Caco-2 (cell line): ENCODE measurements around the gene ILDR2. TPM values are rescaled to one million over a fixed set of nuclear protein-coding genes. Genes with fewer than 3 reads are reported as not detected.

Source experiments
- BruUV-seq: library from RNA; stranded (reverse); fragments of 400-500 nt; replicated peaks from 2 replicates; lab custom pipeline; 2021; lab: Mats Ljungman, UMichigan
- CTCF ChIA-PET: fragments of 300-600 bp; sonication (Branson Sonifier 250); formaldehyde crosslinking; loops from one replicate; lab custom pipeline; 2022; ENCODE audit warnings: antibody characterized with exemption; lab: Charles Lee
- POLR2A ChIA-PET: fragments of 300-600 bp; sonication (Branson Sonifier 250); formaldehyde crosslinking; loops from one replicate; lab custom pipeline; 2022; ENCODE audit warnings: antibody characterized with exemption; lab: Charles Lee
- DNase-seq, 2 experiments: peaks; one replicate each; pipeline versions ENCODE4 v3.0.0 to v3.0.0-alpha.2; 2020 to 2022
- H3K27me3 ChIP-seq: replicated peaks from 2 replicates; pipeline ENCODE4 v1.6.0; 2011; ENCODE audit warnings: low read length; ENCODE audit not compliant: control insufficient read depth, insufficient read depth
- H3K36me3 ChIP-seq: 2 replicates; pipeline ENCODE4 v1.5.1; 2011; ENCODE audit warnings: low read length; ENCODE audit not compliant: control insufficient read depth, insufficient read depth
- H3K4me1 ChIP-seq: fragments of 250-450 bp; sonication (Bioruptor Pico); 2 replicates; pipeline ENCODE4 v1.5.1; 2020; ENCODE audit warnings: mild to moderate bottlenecking
- H3K4me3 ChIP-seq: 2 replicates; pipeline ENCODE4 v1.5.1; 2011; ENCODE audit warnings: low read depth, mild to moderate bottlenecking, control low read depth, low read length
- H3K9me3 ChIP-seq: fragments of 250-450 bp; sonication (Bioruptor Pico); 2 replicates; pipeline ENCODE4 v1.5.1; 2020; ENCODE audit warnings: mild to moderate bottlenecking, moderate library complexity
- H3K27ac Mint-ChIP-seq: one replicate; pipeline ENCODE4 v1.8.0; 2022; ENCODE audit warnings: mixed read lengths; ENCODE audit not compliant: unreplicated experiment
- H3K27me3 Mint-ChIP-seq: one replicate; pipeline ENCODE4 v1.8.0; 2022; ENCODE audit warnings: mixed read lengths; ENCODE audit not compliant: insufficient read depth, unreplicated experiment
- H3K36me3 Mint-ChIP-seq: one replicate; pipeline ENCODE4 v1.8.0; 2022; ENCODE audit warnings: mild to moderate bottlenecking, mixed read lengths; ENCODE audit not compliant: insufficient read depth, unreplicated experiment
- H3K4me1 Mint-ChIP-seq: one replicate; pipeline ENCODE4 v1.8.0; 2022; ENCODE audit warnings: low read depth, mixed read lengths; ENCODE audit not compliant: unreplicated experiment
- H3K4me3 Mint-ChIP-seq: one replicate; pipeline ENCODE4 v1.8.0; 2022; ENCODE audit warnings: mild to moderate bottlenecking, moderate library complexity, mixed read lengths; ENCODE audit not compliant: unreplicated experiment
- H3K9me3 Mint-ChIP-seq: one replicate; pipeline ENCODE4 v1.8.0; 2022; ENCODE audit warnings: mixed read lengths; ENCODE audit not compliant: unreplicated experiment
- intact Hi-C: fragments of 100-400 bp; cut with micrococcal nuclease; formaldehyde crosslinking; loops from one replicate; pipeline ENCODE4 v1.10.0; 2022; ENCODE audit not compliant: unreplicated experiment
- total RNA-seq: library from RNA; stranded (reverse); gene quantifications from 2 replicates; pipeline ENCODE4 v1.2.3, GENCODE V29; 2022
- TF ChIP-seq, protein P1 (sequence below), 2 experiments: fragments of 200-600 bp in 1 of 2; IDR thresholded peaks; 1 replicate in 1 of 2; 2 replicates in 1 of 2; pipeline versions ENCODE4 v1.5.1 to v1.8.0; 2011 to 2022; ENCODE audit warnings: antibody characterized with exemption in 1 of 2, control low read depth in 1 of 2, inconsistent platforms in 1 of 2, low read depth in 1 of 2, low read length in 1 of 2, mild to moderate bottlenecking in 1 of 2, moderate library complexity in 1 of 2; ENCODE audit not compliant: insufficient read depth in 1 of 2, severe bottlenecking in 1 of 2, unreplicated experiment in 1 of 2

Gene ILDR2
- total RNA-seq, 1 experiment from 2014 or later = 0.98 TPM

DNA sequence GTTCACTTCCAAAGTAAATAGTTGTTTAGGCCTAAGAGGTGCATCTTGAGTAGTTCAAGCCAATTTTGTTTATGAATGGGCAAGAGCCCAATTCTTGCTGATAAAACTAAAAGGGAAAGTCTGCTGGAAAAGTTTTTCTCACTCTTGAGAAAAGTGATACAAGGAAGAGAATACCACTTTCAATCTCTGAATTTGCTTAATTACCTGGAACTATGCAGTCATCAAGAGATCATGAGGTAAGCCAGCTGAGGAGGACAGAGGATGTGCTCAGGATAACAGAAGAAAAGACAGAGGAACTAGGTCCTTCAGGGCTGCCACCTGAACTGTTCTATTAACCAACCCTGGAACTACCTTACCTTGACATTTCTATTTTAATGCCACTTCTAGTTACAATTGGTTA lies 42.2 kb downstream of the ILDR2 start:
- no TSS peak for BruUV-seq
- no peak for DNase-seq
- TF ChIP-seq, protein P1, sequence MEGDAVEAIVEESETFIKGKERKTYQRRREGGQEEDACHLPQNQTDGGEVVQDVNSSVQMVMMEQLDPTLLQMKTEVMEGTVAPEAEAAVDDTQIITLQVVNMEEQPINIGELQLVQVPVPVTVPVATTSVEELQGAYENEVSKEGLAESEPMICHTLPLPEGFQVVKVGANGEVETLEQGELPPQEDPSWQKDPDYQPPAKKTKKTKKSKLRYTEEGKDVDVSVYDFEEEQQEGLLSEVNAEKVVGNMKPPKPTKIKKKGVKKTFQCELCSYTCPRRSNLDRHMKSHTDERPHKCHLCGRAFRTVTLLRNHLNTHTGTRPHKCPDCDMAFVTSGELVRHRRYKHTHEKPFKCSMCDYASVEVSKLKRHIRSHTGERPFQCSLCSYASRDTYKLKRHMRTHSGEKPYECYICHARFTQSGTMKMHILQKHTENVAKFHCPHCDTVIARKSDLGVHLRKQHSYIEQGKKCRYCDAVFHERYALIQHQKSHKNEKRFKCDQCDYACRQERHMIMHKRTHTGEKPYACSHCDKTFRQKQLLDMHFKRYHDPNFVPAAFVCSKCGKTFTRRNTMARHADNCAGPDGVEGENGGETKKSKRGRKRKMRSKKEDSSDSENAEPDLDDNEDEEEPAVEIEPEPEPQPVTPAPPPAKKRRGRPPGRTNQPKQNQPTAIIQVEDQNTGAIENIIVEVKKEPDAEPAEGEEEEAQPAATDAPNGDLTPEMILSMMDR (IDR thresholded peaks at IDR 0.05; ENCODE audit: insufficient read depth in 1 of 2, low read depth in 1 of 2, low read length in 1 of 2, severe bottlenecking in 1 of 2, unreplicated experiment in 1 of 2) = no peak
- Histone ChIP-seq H3K27me3 (no peaks in the 10 kb centered on the region), H3K4me1 (no peaks in the 10 kb centered on the region), H3K9me3 (no peaks in the 10 kb centered on the region), H3K4me3 (no peak overlapping the region), H3K36me3 (no peaks in the 10 kb centered on the region)
- H3K36me3 Mint-ChIP-seq = no peaks in the 10 kb centered on the region
- H3K9me3 Mint-ChIP-seq = no peaks in the 10 kb centered on the region
- intact Hi-C loops = no loop called here
- ChIA-PET POLR2A (no interaction called here), CTCF (no interaction called here)
- H3K4me1 Mint-ChIP-seq = no peaks in the 10 kb centered on the region
- H3K4me3 Mint-ChIP-seq = no peak overlapping the region
- no peak overlapping the region for H3K27ac Mint-ChIP-seq
- peaks cover 26% of the 10 kb centered on the region for H3K27me3 Mint-ChIP-seq

DNA sequence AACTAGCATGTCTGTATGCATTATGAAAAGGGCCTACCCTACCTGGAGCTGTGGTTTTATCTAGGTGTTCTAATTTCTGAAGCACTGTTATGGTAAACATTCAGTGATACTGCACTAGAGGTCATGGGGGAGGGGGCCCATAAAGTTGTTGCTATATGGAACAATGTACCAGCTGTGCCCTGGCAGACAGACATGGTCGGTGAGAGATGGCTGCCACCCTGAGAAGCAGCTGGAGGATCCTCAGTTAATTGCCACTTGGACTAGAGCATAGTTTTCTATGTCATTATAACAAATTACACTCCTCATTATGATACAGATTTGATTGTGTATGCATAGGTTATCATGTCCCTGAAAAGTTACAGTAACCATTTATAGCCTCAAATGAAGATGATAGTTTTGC lies 45.4 kb downstream of the ILDR2 start:
- Histone ChIP-seq H3K9me3 (no peaks in the 10 kb centered on the region), H3K4me1 (peaks cover 12% of the 10 kb centered on the region), H3K36me3 (no peaks in the 10 kb centered on the region), H3K27me3 (no peaks in the 10 kb centered on the region), H3K4me3 (no peak overlapping the region)
- Mint-ChIP-seq H3K36me3 (no peaks in the 10 kb centered on the region), H3K4me1 (no peaks in the 10 kb centered on the region), H3K27ac (no peak overlapping the region), H3K4me3 (no peak overlapping the region), H3K27me3 (peaks cover 17% of the 10 kb centered on the region), H3K9me3 (no peaks in the 10 kb centered on the region)
- ChIA-PET CTCF (no interaction called here), POLR2A (no interaction called here)
- BruUV-seq = no TSS peak
- intact Hi-C loops = no loop called here
- DNase-seq = no peak
- TF ChIP-seq, protein P1 (IDR thresholded peaks at IDR 0.05; ENCODE audit: insufficient read depth in 1 of 2, low read depth in 1 of 2, low read length in 1 of 2, severe bottlenecking in 1 of 2, unreplicated experiment in 1 of 2) = no peak

DNA sequence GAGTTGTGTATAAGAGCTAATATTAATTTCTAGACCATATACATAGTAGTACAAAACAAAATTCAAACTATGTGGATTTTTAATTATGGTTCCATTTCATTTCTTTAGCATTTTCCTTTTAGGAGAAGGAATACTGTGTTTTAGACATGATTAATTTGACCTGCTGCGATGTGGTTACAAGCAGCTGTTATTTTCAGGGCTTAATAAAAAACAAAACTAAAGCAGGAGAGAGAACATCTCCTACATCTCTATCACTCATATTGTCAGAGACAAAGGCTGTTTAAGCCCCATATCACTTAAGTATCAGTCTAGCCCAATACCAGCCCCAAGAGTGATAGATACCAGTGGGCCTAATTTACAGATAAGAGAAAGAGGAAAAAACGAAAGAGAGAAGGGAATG lies 47.6 kb downstream of the ILDR2 start:
- no peaks in the 10 kb centered on the region for H3K9me3 ChIP-seq
- BruUV-seq = no TSS peak
- no peak for DNase-seq
- ChIA-PET POLR2A (no interaction called here), CTCF (no interaction called here)
- H3K4me3 ChIP-seq = no peak overlapping the region
- H3K4me1 ChIP-seq = peaks cover 12% of the 10 kb centered on the region
- Mint-ChIP-seq H3K27ac (no peak overlapping the region), H3K36me3 (no peaks in the 10 kb centered on the region), H3K4me1 (no peaks in the 10 kb centered on the region), H3K9me3 (no peaks in the 10 kb centered on the region), H3K4me3 (no peak overlapping the region), H3K27me3 (peaks cover 10% of the 10 kb centered on the region)
- no peaks in the 10 kb centered on the region for H3K36me3 ChIP-seq
- H3K27me3 ChIP-seq = no peaks in the 10 kb centered on the region
- intact Hi-C loops = no loop called here
- TF ChIP-seq, protein P1 (IDR thresholded peaks at IDR 0.05; ENCODE audit: insufficient read depth in 1 of 2, low read depth in 1 of 2, low read length in 1 of 2, severe bottlenecking in 1 of 2, unreplicated experiment in 1 of 2) = no peak
